GM18867 (cell line): ENCODE data around the gene IVNS1ABP.

Source experiments
- ATAC-seq: cut with Tn5 transposase; IDR thresholded peaks from one replicate; pipeline ENCODE4 v1.9.1; 2021; ENCODE audit warnings: mild to moderate bottlenecking, moderate library complexity; ENCODE audit not compliant: unreplicated experiment

Gene IVNS1ABP

DNA sequence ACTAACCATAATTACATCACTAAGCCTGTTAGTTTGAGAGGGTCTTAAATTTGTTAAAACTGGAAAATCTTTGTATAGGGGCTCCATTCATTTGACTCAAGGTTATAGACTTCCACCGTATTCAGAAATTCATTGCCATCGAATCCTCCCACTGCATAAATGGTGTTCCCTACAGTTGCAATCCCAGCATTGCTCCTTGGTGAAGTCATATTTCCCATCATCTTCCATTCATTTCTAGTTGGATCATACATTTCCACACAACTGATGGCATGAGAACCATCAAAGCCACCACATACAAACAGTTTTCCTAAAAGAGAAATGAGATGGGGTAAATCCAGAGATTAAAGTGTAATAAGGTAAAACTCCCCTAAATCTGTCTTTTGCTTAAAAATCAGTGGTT, 19.1 kb downstream of the IVNS1ABP start:
- ATAC-seq, result no peak

DNA sequence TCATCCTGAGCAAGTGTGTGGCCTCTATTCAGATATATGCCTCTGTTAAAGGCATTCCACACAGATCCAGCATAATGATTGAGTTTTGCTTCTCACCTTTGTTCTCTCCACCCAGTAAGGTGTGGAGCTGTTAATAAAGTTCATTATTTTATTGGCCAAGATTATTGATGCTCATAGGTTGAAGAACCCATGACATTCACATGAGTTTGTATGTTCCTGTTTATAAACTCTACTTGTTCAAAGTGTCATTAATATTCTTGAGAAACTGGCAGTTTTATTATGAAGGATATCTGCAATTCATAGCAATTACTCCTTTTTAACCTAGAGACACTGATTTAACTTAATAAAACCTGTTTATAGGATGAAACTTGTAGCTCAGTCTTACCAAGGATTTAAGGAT, 22.0 kb downstream of the IVNS1ABP start:
- ATAC-seq, result no peak

DNA sequence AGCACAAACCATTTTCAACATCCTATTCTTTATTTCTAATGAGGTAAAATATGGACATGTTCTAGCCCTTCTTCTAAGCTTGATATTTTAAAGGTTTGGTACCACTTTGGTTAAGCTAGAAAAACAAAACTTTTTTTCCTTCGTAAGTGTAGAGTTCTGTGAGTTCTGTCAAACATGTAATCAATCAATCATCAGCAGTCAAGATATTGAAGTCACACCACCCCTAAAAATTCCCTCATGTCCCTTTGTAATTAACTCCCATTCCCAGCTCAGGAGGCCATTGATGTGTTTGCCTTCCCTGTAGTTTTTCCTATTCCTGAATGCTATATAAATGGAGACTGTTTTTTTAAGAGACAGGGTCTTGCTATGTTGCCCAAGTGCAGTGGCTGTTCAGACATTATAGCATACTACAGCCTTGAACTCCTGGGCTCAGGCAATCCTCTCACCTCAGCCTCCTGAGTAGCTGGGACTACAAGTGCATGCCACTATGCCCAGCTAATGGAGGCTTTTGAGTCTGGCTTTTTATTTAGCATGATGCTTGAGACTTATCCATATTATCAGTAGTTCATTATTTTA, 23.0 kb downstream of the IVNS1ABP start:
- ATAC-seq, result no peak

DNA sequence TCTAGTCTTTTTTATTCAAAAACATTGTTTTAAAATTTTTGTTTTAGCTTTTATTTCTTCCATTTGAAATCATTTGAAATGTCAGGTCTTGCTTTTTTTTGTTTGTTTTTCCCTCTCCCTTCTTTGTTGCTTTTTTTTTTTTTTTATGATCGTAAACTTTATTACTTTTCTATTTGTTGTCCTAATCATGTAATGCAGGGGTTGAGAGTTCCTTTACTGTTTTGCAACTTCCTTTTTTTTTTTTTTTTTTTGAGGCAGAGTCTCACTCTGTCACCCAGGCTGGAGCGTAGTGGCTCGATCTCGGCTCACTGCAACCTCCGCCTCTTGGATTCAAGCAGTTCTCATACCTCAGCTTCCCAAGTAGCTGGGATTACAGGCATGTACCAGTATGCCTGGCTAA, 24.8 kb downstream of the IVNS1ABP start:
- no peak for ATAC-seq

DNA sequence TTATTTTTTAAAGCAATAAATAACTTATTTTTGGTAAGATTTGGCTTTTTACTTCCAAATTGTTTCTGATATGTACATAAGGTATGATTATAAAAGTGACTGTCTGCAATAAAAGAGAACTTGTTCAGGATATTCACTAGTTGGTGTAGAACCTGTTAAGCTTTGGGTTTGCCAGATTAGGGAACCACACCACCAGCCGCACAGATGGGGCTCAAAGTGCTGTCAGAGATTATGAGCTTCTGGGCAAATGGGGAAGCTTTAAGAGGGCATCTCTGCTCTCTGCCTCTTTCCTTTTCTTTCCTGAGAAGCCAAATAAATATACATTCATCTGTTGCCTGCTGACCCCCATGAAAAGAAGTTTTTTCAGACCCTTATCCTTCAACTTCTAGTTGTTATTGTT, 25.4 kb downstream of the IVNS1ABP start:
- ATAC-seq, result no peak

DNA sequence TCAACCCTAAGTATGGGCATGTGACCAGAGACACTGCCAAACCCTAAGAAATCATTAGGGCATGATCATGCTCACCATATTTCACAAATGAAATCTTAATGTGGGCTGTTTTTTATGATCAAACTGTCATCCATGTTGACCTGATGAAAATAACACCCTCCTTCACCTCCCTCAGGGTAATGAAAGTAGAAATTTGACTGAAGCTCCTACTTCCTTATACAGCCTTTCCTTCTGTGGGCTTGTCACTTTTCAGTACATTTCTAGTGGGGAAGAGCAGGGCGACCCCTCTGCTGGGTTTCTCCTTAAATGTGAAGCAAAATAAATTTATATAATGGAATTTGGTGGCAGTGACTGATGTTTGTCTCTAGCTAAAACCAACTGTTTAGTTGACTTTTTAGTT, 25.9 kb downstream of the IVNS1ABP start:
- ATAC-seq, result peak; percentile 39

DNA sequence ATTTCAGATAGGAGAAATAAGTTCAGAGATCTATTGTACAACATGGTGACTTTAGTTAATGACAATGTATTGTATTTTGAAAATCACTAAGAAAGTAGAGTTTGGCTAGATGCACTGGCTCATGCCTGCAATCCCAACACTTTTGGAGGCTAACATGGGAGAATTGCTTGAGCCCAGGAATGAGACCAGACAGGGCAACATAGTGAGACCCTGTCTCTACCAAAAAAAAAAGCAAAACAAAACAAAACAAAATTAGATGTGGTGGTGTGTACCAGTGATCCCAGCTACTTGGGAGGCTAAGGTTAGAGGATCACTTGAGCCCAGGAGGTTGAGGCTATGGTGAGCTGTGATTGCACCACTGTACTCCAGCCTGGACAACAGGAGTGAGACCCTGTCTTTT, 27.2 kb downstream of the IVNS1ABP start:
- ATAC-seq, result no peak

DNA sequence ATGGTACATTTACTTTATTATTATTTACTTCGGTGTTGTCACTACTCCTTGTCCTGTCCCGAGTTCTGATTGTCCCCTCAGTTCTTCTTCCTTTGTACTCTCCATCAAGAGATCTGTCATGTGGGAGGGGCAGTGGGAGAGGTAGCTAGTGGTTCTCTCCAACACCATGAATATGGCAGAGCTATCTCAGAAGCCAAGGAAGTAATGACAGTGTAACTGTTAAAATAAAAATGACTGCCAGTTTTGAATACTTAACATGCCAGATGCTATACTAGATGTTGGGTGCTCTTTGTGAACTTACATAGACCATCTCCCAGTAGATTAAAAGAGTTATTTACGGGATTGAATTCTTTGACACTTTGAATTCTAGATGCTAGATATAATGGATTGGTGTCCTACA, 28.6 kb downstream of the IVNS1ABP start:
- ATAC-seq, result no peak

DNA sequence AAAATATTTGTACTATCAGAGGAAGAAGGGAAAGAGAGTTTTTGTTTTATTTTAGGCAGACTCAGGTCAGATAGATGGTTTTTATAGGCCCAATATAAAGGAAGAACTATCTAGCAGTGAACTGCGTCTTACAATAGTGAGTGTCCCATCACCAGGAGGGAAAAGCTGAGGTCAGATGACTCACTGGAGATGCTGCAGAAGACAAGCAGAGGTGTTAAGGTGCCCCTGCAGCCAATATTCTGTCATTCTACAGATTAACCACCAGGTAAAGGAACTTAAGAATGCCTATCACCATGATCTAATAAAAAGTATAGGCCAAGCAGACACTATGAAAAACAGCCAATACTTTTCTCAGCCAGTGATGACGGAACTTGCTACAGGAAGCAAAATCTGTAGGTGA, 29.6 kb downstream of the IVNS1ABP start:
- no peak for ATAC-seq

DNA sequence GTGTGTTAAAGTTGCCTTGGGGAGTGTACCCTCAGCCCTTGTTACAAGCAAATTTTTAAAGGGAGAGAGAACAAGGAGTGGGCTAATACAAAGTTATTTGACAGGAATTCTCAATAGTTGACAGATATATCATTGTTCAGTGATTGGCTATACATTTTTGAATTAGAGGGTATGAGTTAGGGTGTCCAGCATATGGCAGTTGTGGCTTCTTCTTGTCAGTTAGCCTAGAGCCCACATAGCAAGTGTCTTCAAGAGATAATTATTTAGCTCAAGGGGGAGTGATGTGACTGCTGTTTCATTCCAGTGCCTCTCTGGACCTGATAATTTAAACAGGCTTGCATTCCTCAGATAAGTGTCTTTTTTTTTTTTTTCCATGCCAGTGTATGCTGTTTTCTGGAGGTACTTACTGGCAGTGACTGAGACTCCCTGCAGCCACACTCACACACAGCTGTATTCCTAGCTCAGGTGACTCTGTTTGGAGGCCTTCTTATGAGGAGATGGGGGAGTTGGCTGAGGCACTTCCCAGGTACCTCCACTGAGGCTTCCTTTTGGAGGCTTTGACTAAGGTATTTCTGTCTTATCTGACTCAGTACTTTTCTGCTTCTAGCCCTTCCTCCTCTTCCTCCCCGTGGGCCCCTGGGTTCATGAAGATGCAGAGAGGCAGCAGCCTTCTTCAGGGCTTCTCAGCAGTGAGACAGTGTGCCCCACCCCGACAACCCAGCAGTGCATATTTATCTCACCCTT, 32.3 kb downstream of the IVNS1ABP start:
- no peak for ATAC-seq

DNA sequence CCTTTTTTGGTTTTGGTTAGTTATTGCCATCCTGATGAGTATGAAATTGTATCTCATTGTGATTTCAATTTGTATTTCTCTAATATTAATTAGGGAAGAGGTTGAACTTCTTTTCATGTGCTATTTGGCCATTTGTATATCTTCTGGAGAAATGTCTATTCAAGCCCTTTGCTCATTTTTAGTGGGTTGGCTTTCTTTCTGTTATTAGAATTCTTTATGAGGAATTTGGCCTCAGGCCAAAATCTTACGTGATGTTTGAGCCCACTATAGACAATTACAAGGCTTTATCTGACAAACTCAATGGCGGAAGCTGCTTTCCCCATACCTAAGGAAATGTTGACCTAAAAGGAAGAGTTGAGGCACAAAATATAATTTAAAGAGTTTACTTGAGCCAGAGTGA, 32.9 kb downstream of the IVNS1ABP start:
- no peak for ATAC-seq

DNA sequence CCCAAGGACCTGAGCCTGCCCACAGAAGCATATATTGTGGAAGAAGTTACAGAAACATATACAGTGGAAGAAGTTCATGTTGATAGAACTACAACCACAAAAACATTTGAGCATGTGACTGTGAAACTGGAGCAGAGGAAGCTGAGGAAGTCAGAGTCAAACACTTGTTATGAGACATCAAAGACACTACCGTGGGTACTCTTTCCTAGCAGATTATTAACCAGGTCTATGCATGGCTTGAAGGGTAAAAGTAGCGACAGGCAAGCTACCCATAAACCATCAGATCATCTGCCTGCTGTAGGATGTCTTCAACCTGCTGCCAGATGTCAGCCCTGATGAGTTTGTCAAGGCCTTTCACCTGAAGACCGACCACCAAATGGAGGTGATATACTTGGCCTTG, 35.8 kb downstream of the IVNS1ABP start:
- ATAC-seq, result peak; percentile 86

DNA sequence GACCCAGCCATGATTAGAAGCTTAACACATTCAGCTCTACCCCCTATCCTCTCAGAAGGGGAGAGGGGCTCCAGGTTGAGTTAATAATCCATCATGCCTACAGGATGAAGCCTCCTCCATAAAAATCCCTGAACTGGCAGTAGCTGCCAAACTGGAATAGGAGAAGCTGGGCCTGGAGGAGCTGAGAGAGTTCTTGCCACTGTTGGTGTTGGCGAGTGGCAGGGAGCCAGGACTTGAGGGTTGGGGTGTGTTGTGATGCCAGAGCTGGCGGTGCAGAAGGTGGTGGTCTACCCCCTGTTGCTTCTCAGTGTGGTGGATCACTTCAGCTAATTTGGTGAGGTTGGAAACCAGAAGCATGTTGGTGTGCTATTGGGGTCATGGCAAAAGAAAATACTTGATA, 36.5 kb downstream of the IVNS1ABP start:
- no peak for ATAC-seq

DNA sequence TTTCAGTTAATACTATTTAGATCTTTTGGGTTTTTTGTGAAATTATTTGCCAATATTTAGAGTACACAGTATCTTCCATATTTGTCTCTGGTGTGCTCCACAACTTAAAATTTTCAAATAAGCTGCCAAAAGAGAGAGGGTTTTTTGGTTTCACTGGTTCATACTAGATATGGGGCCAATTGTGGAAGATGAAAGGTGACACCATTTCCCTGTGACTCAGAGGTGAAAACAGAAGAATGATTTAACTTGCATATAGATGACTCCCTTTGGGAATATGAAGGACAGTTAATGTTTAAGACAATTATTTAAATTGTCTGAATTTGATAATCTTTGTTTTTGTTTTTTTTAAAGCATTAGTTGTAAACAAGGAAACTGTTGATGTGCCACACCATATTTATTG, 37.5 kb downstream of the IVNS1ABP start:
- ATAC-seq, result no peak

DNA sequence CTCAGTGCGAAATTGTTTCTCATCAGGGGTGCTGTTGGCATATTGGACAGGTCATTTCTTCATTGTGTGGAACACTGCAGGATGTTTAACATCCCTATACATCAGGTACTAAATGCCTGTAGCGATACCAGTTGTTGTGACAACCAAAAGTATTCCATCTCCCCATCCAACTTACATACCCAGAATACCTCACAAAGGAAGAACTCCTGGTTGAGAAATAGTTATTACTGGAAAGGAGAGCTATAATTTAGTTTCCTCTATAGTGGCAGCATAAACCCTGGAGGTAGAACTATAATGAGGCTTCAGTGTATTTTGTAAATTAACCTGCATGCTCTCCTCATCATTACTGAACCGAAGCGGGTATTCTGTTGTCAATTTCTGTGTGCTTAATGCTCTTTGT, 45.1 kb downstream of the IVNS1ABP start:
- ATAC-seq, result no peak

DNA sequence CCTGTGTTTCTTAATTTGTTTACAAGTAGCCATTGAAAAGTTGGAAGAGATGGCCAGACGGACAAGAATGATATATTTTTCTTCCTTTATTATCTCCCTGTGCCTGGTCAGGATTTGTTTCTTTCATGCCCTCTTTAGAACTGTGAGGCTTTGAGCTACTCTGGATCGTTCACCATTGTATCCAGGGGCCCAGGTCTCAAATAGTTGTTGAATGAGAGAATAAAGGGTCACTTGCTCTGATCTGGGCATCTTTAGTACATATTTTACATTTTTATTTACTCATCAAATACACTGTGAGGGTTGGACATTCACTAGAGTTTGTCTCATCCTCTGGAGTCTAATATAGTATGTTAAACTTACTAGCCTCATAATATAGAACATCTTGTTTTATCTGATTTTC, 48.7 kb downstream of the IVNS1ABP start:
- ATAC-seq, result no peak

DNA sequence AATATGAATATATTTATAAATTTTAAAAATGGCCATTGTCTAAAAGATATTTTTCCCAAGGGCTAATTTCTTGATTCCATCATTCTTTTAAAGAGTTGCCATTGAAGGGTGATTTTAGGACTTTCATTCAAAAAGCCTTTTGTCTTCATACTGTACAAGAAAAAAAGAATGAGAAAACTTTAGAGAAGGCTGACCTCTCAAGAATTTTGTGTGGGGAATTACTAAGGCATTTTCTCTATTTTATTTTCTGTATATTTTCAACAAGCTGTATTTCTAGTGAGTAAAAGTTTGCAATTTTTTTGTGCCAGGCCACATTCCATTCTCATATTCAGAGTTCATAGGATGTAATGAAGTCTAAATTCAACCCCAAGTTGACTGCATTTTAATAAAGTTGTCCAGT, 49.3 kb downstream of the IVNS1ABP start:
- no peak for ATAC-seq

DNA sequence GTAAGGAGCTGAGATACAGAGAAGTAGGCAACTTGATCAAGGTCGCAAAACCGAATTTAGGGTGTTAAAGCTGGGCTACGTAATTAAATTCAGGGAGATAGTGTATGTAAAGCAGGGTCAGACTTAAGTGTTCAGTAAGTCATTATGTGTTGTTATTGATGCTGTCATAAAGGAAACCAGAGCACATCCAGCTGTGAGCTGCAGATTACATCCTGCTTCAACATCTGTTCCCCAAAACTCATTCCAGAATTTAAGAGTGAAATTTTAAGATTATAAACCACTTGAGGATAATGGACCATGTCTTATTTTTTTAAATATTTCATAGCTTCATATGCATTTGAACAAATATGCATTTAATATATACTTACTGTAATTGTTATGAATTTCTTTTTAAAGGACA, 49.7 kb downstream of the IVNS1ABP start:
- ATAC-seq, result no peak

DNA sequence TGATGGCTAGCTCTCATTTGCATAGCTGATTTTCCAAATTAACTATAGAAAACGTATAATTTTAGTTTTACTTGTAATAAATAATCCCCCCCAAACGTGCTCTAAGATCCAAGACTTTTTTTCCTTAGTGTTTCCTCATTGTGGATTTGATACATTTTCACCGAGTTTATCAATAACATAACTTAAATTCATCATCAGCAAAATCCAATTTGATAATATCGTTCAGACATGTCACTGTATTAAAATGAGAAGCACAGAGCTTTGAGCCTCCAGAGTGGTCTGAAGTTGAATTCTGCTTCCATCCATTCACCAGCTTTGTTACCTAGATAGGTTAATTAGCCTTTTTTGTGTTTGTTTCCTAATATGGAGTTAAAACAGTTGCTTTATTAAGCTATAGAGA, 51.7 kb downstream of the IVNS1ABP start:
- no peak for ATAC-seq

DNA sequence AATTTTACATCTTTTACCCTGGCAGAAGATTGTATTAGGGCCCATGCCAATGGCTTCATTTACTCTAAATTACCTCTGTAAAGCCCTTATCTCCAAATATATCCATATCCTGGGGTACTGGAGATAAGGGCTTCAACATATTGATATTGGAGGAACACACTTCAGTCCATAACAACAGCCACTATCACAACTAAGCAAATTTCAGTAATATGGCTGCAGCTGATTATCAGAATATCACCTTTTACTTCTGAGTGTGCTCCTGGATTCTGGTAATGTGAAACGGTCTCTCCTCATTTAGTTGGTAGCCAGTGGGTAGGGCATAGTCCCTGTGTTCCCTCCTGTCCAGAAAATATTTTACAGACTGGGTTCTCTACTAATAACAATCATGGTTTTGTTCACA, 53.3 kb downstream of the IVNS1ABP start:
- no peak for ATAC-seq

DNA sequence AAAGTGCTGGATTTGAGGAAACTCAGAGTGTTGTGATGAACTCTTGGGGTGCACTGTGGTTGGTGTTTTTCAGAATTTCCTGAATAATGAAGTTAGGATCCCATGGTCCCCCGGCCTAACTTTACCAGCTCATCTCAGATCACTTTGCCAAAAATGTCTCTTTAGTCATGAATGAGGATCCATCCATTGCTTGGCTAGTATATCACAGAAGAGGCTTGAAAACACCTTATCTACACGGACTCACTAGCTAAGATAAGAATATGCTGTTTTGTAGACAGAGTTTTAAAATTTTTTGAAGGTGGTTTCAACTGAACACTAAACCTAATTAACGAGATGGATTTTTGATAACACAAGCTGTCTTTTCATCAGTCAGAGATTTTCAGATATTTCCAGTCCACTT, 53.8 kb downstream of the IVNS1ABP start:
- ATAC-seq, result no peak

DNA sequence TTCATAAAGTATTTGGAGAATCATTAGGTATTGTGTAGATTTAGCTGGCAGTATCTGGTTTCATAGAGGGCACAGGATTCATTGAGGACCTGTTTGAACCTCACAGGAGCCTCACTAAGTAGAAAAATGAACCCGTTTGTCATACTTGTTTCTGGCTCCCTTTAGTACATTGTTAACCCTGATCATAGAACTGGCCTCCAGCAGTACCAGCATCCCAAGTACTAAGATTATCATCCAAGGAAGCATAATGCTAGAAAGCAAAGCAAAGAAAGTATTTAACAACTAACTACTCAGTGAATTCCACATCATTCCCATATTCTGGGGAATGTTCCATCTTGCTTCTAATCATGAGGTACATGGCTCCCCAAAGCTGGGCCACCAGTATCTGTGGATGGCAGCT, 54.9 kb downstream of the IVNS1ABP start:
- ATAC-seq, result no peak

DNA sequence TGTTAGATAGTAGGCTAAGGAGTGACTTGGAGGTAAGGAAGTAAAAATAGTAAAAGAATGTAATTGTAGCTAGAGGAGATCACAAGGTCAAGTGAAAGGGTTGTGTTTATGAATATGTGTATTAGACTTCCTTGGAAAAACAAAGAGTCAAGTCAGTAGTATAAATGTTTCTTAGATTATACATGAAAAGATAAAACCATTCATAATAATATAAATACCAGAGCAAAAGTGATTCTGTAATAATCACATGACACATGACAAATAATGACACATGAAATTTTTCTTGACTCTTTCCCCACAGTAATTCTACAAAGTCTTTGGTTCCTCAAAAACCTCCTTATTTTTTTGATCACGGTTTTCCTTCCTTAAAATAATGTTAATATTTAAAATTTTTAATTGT, 56.4 kb downstream of the IVNS1ABP start:
- no peak for ATAC-seq
